ENCODE measurements around the gene PNMA3. TPM values are rescaled to one million over a fixed set of nuclear protein-coding genes. Genes with fewer than 3 reads are reported as not detected.
"Not testable (repeated sequence)": the region's sequence is repeated elsewhere in the genome, so short reads cannot be mapped to it uniquely, and the experiment has no call there.

The PNMA3 gene, protein sequence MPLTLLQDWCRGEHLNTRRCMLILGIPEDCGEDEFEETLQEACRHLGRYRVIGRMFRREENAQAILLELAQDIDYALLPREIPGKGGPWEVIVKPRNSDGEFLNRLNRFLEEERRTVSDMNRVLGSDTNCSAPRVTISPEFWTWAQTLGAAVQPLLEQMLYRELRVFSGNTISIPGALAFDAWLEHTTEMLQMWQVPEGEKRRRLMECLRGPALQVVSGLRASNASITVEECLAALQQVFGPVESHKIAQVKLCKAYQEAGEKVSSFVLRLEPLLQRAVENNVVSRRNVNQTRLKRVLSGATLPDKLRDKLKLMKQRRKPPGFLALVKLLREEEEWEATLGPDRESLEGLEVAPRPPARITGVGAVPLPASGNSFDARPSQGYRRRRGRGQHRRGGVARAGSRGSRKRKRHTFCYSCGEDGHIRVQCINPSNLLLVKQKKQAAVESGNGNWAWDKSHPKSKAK
- 1 to 10 TPM; 1.0 to 2.2 TPM for total RNA-seq

DNA sequence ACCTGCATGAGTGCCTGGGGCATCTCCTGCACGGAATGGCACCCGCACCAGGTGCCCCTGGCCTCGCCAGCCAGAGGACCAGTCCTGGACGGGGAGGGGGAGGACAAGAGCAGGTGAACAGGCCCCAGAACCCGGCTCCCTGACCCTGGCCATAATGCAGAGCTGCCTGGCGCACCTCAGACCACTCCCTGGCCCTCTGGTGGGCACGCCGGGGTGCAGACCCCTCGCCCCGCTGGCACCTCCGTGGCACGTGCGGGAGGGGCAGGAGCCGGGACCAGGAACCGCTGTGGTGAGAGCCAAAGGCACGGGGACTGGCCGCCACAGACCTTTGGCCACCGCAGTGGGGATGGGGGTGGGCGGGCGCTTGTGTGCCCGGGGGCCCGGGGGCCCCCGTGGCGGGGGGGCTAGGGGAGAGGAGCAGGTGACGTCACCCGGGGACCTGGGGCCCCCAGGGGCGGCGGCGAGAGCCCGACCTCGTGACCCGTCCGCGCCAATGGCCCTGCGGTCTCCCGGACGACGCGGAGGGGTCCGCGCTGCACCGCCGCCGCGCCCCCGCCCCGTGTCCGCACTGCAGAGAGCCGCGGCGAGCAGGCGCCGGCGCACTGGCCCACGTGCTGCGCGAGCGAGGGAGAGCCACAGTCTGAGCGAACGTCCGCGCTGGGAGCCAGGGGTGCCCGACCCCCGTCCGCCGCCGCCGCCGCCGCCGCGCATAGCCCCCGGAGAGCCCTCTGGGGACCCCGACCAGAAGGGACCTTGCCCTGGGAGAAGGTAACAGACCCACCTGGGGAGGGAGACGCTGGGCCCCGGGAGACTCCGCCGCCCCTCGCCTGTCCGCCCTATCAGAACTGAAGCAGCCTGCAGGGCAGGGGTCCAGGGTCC lies at the start of gene PNMA3:
TSS of gene PNMA3 (plus strand) at position 600 of the 879 bp plus-strand sequence. CDS start 586 bp downstream, outside the sequence.
- H3K4me1 Mint-ChIP-seq, result no peaks in the 10 kb centered on the region
- no peaks in the 10 kb centered on the region for H3K36me3 Mint-ChIP-seq
- H3K27ac Mint-ChIP-seq, result no peak within 1 kb of the TSS
- ATAC-seq (no peak), DNase-seq (no peak)
- H3K9me3 Mint-ChIP-seq (ENCODE audit: low read depth), result no peaks in the 10 kb centered on the region
- peaks cover 4% of the 10 kb centered on the region for H3K27me3 Mint-ChIP-seq
- CTCF ChIA-PET, result no interaction called here
- H3K4me3 Mint-ChIP-seq, result no peak within 1 kb of the TSS

DNA sequence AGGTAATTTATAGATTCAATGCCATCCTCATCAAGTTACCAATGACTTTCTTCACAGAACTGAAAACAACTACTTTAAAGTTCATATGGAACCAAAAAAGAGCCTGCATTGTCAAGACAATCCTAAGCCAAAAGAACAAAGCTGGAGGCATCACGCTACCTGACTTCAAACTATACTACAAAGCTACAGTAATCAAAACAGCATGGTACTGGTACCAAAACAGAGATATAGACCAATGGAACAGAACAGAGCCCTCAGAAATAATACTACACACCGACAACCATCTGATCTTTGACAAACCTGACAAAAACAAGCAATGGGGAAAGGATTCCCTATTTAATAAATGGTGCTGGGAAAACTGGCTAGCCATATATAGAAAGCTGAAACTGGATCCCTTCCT lies 39.1 kb upstream of the PNMA3 start:
- peaks cover 14% of the 10 kb centered on the region for H3K4me1 Mint-ChIP-seq
- DNase-seq; CTCF ChIA-PET; ATAC-seq; H3K36me3 Mint-ChIP-seq; H3K27ac Mint-ChIP-seq; H3K4me3 Mint-ChIP-seq; H3K9me3 Mint-ChIP-seq (ENCODE audit: low read depth): not testable (repeated sequence)
- H3K27me3 Mint-ChIP-seq, result peaks cover 14% of the 10 kb centered on the region

DNA sequence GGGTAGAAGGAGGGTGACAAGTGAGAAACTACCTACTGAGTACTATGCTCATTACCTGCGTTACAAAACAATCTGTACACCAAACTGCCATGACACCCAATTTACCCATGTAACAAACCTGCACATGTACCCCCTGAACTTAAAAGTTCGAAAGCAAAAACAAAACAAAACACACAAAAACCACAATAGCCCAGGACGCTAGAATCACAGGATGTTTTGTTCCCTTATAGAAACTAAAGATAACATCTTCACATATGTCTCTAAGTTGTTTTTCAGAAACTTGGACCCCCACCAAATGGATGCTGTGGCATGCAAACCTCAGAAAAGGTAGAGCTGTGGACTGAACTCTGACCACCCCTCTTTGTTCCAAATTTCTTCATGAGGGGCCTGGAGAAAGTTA lies 37.1 kb upstream of the PNMA3 start:
- H3K4me3 Mint-ChIP-seq, result no peak overlapping the region
- peak overlapping the region; percentile 74 for H3K27ac Mint-ChIP-seq
- CTCF ChIA-PET, result interaction anchor here (1.9 kb wide), 1 partner anchor 14 kb away, joined by 9 read pairs; no protein-coding TSS in a partner anchor

DNA sequence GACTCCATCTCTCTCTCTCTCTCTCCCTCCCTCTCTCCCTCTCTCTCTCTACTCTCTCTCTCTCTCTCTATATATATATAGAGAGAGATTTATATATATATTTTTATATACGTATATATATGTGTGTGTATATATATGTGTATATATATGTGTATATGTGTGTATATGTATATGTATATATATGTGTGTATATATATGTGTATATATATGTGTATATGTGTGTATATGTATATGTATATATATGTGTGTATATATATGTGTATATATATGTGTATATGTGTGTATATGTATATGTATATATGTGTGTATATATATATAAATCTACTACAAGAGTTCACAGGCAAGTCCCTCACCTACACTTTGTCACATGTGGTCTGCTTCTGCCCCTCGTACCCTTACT lies 29.8 kb upstream of the PNMA3 start:
- DNase-seq; H3K27ac Mint-ChIP-seq; H3K4me1 Mint-ChIP-seq; H3K9me3 Mint-ChIP-seq (ENCODE audit: low read depth); CTCF ChIA-PET; H3K27me3 Mint-ChIP-seq; H3K36me3 Mint-ChIP-seq; ATAC-seq; H3K4me3 Mint-ChIP-seq: not testable (repeated sequence)

More for the DNA sequence above, 37.1 kb upstream of the PNMA3 start:
- Mint-ChIP-seq H3K27me3 (peaks cover 10% of the 10 kb centered on the region), H3K4me1 (peaks cover 14% of the 10 kb centered on the region), H3K9me3 (ENCODE audit: low read depth) (no peaks in the 10 kb centered on the region), H3K36me3 (no peaks in the 10 kb centered on the region)
- ATAC-seq (peak; percentile 23), DNase-seq (no peak)

DNA sequence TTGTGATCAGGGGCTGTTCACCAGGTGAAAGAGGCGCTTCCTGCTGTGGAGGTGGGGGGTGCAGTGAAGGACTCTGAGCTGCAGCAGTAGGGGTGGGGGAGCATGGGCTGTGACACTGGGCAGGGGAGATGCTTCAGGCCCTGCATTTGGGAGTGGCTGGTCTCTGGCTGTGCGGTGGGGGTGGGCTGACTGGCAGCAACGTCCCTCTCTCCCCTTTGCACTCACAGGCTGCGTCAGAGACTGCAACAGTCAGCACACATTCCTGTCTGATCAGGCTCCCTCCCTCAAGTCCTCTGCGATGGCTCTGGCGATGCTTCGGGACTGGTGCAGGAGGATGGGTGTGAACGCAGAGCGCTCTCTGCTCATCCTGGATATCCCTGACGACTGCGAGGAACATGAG lies 27.8 kb upstream of the PNMA3 start:
- H3K9me3 Mint-ChIP-seq (ENCODE audit: low read depth); H3K27me3 Mint-ChIP-seq; ATAC-seq; H3K27ac Mint-ChIP-seq; H3K36me3 Mint-ChIP-seq; DNase-seq; CTCF ChIA-PET; H3K4me3 Mint-ChIP-seq: not testable (repeated sequence)
- peaks cover 13% of the 10 kb centered on the region for H3K4me1 Mint-ChIP-seq

DNA sequence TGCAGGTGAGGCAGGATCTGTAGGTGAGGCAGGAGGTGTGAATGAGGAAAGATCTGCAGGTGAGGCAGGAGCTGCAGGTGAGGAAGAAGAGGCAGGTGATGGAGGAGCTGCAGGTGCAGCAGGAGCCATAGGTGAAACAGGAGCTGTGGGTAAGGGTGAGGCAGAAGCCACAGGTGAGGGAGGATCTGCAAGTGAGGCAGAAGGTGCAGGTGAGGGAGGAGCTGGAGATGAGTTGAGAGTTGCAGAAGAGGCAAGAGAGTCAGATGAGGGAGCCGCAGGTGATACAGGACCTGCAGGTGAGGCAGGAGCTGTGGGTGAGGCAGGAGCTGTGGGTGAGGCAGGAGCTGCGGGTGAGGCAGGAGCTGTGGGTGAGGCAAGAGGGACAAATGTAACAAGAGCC lies 27.1 kb upstream of the PNMA3 start:
- CTCF ChIA-PET, result interaction anchor here (0.8 kb wide), 1 partner anchor 69 kb away, joined by 3 read pairs; no protein-coding TSS in a partner anchor
- Mint-ChIP-seq H3K4me1 (peaks cover 16% of the 10 kb centered on the region), H3K4me3 (no peak overlapping the region), H3K9me3 (ENCODE audit: low read depth) (no peaks in the 10 kb centered on the region), H3K27ac (no peak overlapping the region), H3K36me3 (no peaks in the 10 kb centered on the region), H3K27me3 (no peaks in the 10 kb centered on the region)
- ATAC-seq, result no peak
- DNase-seq, result no peak

DNA sequence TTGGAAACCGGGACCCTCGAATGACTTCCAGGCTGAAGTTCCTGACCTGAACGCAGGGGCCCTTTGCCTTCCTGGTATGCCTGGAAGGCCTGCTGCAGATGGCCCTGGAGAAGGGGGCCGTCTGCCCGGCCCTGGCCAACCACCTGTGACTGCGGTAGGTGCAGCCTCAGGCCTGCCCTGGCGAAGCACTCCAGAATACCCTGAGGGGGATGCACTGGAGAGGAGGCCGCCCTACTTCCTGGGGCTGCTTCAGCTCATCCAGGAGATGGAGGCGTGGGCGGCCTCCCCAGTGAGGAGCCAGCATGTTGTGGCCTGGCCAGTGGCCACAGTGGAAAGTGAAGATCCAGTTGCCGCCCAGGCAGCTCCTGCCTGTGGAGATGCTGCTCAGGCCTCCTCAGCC lies 26.4 kb upstream of the PNMA3 start:
- ATAC-seq (no peak), DNase-seq (no peak)
- Mint-ChIP-seq H3K27ac (no peak overlapping the region), H3K4me1 (peaks cover 16% of the 10 kb centered on the region), H3K36me3 (no peaks in the 10 kb centered on the region), H3K27me3 (no peaks in the 10 kb centered on the region), H3K4me3 (no peak overlapping the region), H3K9me3 (ENCODE audit: low read depth) (no peaks in the 10 kb centered on the region)
- CTCF ChIA-PET, result no interaction called here

DNA sequence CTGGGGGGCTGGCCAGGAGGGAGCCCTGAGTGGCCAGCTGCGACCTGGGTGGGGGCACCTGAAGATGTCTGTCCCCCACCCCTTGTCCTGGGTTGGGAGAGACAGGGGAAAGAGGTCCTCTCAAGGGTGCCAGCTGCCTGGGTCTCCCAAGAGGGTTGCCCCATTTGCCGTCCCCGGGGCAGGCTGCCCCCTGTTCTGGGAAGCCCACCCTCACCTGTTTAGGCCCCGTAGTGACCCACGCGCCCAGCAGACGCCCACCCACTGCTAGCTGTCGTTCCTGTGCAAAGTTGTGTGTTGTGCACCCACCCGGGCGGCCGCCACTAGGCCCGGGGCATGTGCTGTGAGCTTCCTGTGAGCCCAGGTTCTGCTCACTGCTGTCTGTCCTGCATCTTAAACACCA lies 25.5 kb upstream of the PNMA3 start:
- Mint-ChIP-seq H3K36me3 (no peaks in the 10 kb centered on the region), H3K9me3 (ENCODE audit: low read depth) (no peaks in the 10 kb centered on the region), H3K27me3 (no peaks in the 10 kb centered on the region), H3K27ac (no peak overlapping the region), H3K4me1 (peaks cover 16% of the 10 kb centered on the region), H3K4me3 (no peak overlapping the region)
- CTCF ChIA-PET, result interaction anchor here (0.8 to 2.4 kb wide), 2 partner anchors 11 to 88 kb away, joined by 3 to 11 read pairs; no protein-coding TSS in a partner anchor
- ATAC-seq (no peak), DNase-seq (no peak)

DNA sequence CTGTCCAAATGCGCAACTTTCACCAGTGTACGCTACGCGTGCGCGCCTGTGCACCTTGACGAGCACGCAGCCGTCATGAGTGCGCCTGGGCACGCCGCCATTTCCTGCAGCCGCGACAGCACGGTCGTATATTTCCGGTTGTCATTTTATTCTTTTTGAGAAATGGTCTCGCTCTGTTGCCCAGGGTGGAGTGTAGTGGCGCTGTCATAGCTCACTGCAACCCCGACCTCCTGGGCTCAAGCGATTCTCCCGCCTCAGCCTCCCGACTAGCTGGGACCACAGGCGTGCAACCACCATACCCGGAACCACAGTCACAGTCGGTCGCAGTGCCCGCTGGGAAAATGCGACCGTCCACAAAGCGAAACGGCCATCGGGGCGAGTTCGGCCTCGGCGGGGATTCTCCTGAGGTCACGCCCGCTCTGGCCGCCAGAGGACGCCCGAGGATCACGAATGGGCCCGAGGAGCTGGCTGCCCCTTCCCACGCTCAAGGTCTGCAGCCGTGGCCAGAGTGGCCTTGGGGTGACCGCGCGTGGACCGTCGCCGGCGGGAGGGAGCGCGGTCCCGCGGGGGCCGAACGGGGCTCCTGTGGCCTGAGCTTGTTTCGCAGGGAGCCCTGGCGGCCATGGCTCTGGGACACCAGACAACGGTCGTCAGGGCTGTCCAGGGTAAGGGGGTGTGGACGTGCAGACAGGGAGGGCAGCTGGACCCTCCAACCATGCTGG lies 23.7 kb upstream of the PNMA3 start:
- CTCF ChIA-PET, result interaction anchor here (0.7 to 2.4 kb wide), 21 partner anchors 10 to 636 kb away, joined by 3 to 23 read pairs (median 4); no protein-coding TSS in a partner anchor
- Mint-ChIP-seq H3K27ac (peak overlapping the region; percentile 92), H3K9me3 (ENCODE audit: low read depth) (no peaks in the 10 kb centered on the region), H3K27me3 (no peaks in the 10 kb centered on the region), H3K36me3 (no peaks in the 10 kb centered on the region), H3K4me3 (peak overlapping the region; percentile 83), H3K4me1 (peaks cover 16% of the 10 kb centered on the region)
- ATAC-seq (peak; percentile 86), DNase-seq (peak; percentile 79)

DNA sequence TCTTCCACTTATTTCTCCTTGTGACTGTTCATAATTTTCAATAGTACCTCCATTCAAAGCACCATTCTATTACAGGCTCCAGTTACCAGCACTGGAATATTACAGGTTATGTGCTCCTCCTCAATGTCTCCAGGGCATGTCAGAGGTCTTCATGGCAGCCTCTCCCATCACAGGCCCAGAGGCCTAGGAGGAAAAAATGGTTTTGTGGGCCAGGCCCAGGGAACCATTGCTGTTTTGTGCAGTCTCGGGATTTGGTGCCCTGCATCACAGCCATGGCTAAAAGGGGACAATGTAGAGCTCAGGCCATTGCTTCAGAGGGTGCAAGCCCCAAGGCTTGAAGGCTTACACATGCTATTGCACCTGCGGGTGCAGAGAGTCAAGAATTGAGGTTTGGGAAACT lies 7.2 kb upstream of the PNMA3 start:
- DNase-seq (no peak), ATAC-seq (no peak)
- Mint-ChIP-seq H3K27ac (no peak overlapping the region), H3K4me1 (no peaks in the 10 kb centered on the region), H3K4me3 (no peak overlapping the region), H3K27me3 (no peaks in the 10 kb centered on the region), H3K36me3 (peaks cover 10% of the 10 kb centered on the region), H3K9me3 (ENCODE audit: low read depth) (peaks cover 6% of the 10 kb centered on the region)
- CTCF ChIA-PET, result no interaction called here

DNA sequence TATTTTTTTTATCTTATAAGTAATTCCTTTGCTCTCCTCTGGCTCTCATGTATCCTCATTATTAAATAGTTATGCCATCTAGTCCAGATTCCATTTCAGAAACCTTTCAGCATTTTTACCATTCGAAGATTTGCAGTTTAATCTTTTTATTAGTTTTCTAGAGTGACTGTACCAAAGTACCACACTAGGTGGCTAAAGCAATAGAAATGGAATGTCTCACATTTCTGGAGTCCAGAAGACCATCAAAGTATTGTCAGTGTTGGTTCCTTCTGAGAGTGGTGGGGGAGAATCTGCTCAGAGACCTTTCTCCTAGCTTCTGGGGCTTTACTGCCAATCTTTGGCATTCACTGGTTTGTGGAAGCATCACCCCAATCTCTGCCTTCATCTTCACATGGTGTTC lies 3.7 kb upstream of the PNMA3 start:
- Mint-ChIP-seq H3K36me3 (peaks cover 9% of the 10 kb centered on the region), H3K27ac (no peak overlapping the region), H3K9me3 (ENCODE audit: low read depth) (peaks cover 6% of the 10 kb centered on the region), H3K4me1 (no peaks in the 10 kb centered on the region), H3K27me3 (peaks cover 4% of the 10 kb centered on the region), H3K4me3 (no peak overlapping the region)
- CTCF ChIA-PET, result no interaction called here
- no peak for DNase-seq
- no peak for ATAC-seq

DNA sequence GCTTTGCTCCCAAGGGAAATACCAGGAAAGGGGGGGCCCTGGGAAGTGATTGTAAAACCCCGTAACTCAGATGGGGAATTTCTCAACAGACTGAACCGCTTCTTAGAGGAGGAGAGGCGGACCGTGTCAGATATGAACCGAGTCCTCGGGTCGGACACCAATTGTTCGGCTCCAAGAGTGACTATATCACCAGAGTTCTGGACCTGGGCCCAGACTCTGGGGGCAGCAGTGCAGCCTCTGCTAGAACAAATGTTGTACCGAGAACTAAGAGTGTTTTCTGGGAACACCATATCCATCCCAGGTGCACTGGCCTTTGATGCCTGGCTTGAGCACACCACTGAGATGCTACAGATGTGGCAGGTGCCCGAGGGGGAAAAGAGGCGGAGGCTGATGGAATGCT lies 1.0 kb downstream of the PNMA3 start:
- no peaks in the 10 kb centered on the region for H3K36me3 Mint-ChIP-seq
- H3K9me3 Mint-ChIP-seq (ENCODE audit: low read depth), result no peaks in the 10 kb centered on the region
- DNase-seq, result no peak
- CTCF ChIA-PET, result no interaction called here
- no peak overlapping the region for H3K27ac Mint-ChIP-seq
- peaks cover 4% of the 10 kb centered on the region for H3K27me3 Mint-ChIP-seq
- no peak overlapping the region for H3K4me3 Mint-ChIP-seq
- no peaks in the 10 kb centered on the region for H3K4me1 Mint-ChIP-seq
- ATAC-seq, result no peak
